SKM-1 treated with dmso at 0.1 percent for 144 hours (cell line): ENCODE results near the gene TFDP3.

Experiments
- DNase-seq: peaks from one replicate; lab custom pipeline; 2025; ENCODE audit not compliant: unreplicated experiment; lab: John Stamatoyannopoulos, UW

TFDP3 gene, protein sequence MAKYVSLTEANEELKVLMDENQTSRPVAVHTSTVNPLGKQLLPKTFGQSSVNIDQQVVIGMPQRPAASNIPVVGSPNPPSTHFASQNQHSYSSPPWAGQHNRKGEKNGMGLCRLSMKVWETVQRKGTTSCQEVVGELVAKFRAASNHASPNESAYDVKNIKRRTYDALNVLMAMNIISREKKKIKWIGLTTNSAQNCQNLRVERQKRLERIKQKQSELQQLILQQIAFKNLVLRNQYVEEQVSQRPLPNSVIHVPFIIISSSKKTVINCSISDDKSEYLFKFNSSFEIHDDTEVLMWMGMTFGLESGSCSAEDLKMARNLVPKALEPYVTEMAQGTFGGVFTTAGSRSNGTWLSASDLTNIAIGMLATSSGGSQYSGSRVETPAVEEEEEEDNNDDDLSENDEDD

DNA sequence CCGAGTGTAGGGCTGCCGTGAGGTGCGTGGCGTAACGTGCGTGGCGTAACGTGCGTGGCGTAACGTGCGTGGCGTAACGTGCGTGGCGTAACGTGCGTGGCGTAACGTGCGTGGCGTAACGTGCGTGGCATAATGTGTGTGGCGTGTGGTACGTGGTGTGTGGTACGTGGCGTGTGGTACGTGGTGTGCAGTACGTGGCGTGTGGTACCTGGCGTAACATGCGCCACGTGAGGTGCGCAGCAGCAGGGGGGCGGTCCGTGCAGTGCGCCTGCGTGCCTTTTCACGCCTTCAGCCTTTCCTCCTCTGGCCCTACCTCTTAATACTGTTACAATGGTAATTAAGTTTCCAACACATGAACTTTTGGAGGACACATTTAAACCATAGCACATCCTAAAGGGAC is at the start of gene TFDP3:
TSS of gene TFDP3 (minus strand) at position 26 of the 400 bp plus-strand sequence. CDS start 95 bp downstream, outside the sequence.
- DNase-seq: no peak

DNA sequence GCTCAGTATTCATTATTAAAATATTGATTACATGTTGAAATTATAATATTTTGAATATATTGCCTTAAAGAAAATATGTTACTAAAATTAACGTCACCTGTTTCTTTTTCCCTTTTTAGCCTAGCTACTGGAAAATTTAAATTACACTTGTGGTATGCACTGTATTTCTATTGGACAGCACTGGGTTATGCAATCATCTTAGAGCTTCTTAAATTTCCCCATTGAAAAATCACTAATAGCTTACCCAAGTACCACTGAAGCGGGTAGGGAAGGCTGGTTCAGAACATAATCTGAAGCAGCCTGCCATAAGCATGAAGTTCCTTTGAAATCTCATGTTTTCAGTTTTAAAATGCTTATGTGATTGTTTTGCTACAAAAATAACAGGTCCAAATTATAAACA is 49.5 kb upstream of the TFDP3 start:
- DNase-seq: no peak

DNA sequence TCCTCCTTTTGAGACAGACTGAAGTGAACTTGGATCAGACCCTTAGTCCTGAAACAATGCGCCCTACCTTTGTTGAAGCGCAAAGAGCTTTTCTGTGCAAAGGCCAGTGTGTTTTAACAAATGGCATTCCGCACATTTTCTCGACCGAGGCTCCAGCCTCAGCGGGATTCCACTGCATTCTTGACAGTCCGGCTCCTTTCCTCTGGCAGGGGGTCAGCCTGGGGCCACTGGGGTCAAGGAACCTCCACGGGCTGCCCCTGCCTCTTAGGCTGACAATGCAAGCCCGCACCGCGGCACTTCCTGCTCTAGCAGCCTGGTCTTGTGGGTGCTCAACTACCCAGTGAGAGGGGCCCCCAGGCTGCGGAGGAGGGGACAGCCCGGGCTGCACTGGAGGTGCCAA is 47.2 kb upstream of the TFDP3 start:
- DNase-seq: no peak

DNA sequence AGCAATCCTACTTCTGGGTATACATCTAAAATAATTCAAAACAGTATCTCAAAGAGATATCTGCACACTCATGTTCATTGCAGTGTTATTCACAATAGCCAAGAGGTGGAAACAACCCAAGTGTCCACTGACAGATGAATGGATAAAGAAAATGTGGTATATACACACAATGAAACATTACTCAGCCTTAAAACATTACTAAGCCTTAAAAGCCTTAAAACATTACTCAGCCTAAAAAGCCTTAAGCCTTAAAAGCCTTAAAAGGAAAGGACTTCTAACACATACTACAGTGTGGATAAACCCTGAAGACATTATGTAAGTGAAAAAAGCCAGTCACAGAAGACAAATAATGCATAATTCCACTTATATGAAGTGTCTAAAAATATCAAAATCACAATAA is 40.3 kb upstream of the TFDP3 start:
- no peak for DNase-seq

DNA sequence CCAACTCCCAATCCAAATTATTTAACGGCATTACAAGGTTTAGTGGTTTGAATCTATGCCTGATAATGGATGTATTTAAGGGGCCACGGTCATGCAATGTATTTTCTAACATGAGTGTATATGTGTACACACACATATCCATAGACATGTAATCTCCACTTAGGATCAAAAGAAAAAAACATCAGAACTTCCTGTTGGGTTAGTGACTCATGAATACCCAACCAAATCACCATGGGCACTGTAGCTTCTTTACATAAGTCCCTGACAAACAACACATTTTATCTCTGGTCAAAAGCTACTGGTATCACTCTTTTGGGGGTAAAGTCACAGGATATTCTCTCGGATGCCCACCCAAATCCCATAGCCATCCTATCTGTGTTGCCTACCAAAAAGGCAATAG is 36.5 kb upstream of the TFDP3 start:
- DNase-seq: no peak

DNA sequence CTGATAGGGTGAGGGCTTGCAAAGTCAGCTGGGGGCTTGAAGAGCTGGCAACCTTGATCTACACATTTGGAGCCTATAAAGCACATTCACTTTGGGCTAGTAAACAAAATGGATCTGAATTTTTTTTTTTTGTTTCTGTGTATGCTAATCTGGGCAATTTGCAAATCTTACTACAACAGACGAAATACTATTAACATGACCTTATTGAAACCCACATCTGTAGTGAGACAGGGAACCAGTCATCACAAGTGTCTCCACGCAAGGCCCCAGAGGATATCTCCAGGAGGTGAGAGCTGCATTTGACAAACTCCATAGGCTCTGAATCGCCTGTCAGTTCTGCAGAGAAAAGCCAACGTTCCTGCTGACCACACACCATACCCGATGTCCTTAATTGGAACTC is 33.0 kb upstream of the TFDP3 start:
- no peak for DNase-seq

DNA sequence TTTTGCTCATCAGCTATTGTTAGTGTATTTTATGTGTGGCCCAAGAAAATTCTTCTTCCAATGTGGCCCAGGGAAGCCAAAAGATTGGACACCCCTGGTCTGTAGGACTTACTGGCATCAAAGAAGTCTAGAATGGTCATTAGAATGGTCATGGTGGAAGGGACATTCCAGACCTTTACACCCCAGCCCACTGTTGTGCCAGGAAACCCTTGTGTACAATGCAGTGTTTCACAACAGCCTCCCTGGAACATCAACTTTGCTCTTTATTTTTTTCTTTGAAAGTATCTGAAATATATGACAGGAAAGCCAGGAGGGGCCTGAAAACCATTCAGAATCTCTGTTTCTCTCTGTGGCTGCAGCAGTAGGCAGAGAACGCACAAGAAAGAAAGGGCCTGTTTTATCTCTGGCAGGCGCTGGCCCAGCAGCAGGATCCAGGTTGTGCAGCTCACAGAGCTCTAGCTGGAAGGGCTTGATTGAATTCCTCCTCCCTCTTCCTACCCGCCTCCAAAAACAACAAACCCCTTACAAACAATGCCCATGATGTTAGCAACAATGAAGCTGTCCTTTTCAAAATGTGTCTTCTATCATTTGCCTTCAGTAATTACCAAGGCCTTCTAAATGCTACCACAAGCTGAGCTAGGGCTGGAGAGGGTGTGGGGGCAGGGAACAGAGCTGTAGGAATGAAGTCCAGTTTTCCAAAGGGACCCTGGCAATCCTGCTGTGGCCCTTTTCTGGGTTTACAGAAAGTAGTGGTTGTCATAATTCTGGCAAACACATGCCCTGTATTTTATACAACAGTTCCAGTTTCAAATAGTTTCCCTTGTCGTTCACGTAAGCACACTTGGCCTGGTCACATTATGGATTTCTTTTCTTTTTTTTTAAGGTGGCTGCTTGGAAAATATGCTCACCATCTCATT is 32.3 kb upstream of the TFDP3 start:
- DNase-seq: no peak

DNA sequence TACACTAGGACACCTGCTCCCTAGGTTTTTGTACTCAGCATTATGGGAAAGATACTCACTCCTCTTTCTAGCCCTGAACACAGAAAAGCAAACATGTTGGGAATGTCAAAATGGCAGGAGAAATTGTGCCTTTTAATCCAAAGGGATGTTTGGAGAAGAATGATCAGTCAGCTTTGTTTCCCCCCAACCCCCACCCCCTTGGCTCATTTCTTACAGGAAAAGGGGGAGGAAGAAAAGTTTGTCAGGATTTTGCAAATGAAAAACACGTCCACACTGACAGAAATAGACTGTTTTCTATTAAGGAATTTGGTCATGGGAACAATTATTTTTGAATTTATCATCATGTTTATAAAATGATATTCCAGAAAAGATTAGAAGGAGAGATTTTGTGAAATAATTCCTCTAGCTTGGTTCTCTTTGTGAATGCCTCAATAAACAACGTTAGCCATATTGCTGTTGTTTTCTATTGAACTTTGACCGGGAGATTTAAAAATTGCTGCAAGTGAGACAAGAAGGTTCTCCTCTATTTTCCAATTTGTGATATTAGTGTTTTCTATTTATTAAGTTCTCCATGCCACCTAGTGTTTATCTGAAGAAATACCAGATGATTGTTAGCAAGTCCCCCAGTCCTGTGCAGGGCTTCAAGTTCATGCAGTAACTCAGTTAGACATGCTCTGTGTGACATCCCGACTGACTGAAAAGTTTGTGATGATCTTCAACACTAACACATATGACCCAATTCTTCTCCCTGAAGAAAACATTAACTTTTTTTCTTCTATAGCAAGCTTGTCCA is 31.3 kb upstream of the TFDP3 start:
- DNase-seq: no peak

DNA sequence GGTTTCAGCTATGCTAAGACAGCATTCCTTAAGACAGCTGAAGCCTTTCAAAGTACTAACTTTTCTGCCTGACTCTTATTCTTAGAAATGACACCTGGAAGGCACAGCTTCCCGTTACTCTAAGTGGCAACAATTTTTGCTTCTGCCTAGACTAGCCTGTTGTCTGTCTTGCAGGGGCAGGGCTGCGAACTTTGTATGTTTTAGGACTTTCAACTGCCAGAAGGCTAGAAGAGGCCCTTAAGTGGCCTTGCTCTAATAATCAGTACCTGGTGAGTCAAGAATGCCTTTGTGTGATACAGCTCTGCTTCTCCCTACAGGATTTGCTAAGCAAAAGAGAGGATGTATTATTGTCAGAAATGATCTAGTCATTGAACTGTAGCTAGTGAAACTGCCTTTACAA is 30.0 kb upstream of the TFDP3 start:
- no peak for DNase-seq

DNA sequence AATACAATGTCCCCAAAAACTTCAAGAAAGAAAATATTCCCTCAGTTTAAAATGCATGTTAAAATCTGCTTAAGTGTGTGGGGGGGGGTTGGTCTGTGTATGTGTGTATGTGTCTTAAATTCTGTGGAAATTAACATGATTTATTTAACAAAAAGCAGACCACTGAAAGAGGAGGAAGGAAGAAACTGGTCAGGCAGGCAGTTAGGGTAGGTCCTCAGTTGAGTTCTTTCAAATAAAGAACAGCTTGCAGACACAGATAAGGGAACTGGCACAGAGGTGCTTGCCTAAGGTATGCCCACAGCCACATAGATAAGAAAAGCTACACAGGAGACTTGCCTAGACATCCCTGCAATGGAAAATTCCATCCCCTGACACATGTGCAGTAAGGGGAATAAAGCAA is 28.8 kb upstream of the TFDP3 start:
- no peak for DNase-seq

DNA sequence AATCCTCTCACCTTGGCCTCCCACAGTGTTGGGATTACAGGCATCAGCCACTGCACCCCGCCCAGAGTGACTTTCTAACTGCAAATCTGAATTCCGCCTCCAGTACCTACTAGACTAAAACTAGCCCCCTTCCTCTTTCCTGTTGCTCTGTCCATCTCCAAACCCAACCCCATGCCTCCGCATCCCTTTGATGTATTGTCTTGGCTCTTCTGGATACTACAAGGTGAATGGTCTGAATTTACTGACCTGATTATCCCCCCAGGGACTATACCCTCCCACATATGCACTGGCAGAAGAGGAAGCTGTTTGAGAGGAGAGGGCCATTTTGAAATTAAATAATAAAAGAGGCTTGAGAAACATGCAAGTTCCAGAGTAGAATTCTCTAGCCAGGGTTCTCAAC is 17.7 kb upstream of the TFDP3 start:
- DNase-seq: no peak

DNA sequence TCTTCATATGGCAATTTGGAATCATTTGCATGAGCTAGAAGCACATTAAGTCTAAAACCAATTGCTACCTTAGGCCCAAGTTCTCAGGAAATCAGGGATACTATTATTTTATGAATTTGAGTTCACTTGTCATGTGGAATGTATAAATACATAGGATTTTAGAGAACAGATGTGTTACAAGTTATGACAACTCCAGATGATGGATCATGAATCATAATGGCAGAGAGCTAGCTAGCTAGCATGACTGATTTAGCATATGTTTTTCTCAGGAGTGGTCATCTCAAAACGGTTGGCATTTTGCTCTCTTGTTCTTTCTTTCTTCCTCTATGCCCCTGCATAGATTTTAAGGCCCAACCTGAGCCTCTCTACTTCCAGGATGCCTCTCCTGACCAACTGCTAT is 14.2 kb upstream of the TFDP3 start:
- no peak for DNase-seq

DNA sequence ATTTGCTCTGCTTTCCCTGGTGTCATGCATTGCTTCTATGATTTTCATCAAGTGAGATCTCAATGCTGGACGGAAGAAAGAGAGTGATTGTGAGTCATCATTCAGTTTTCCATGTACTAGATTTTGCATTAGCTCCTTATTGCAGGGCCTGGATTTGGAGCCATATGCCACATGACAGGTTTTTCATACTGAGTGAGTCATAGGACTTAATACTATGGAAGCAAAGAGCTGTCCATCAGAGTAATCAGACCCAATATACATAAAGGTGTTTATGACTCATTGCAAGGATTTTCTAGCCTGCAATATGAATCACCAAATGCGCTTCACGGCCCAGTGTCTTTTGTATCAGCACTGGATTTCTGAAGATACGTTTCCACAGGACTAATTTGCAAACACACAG is 11.2 kb upstream of the TFDP3 start:
- DNase-seq: no peak

DNA sequence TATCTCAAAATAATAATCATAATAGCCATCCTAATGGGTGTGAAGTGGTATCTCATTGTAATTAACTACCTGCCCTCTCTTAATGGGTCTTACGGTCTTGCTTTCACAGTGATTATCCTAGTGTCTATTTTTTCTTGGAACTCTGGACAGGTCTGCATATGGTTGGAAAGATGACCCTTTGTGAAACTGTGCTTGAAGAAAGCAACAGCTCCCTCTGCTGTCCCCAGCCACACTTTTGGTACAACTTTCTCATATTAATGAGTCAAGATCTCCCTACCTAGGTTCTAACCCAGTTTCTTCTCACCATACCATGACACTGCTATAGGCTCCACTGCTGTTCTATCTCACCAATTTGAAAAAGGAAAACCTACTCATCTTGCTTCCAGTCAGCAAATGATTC is 2.4 kb downstream of the TFDP3 start:
- no peak for DNase-seq

DNA sequence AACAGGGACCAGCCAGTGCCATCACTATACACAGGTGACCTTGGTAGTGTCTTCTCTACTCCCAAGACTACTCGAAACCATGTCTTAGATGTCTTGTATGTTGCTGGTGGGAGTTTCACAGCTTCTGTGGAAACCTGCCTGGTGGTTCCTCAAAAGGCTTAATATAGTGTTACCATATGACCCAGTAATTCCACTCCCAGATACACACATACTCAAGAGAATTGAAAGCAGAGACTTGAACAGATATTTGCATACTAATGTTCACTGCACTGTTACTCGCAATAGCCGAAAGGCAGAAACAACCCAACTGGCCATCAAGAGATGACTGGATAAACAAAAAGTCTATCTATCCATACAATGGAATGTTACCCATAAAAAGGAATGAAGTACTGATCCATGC is 3.1 kb downstream of the TFDP3 start:
- no peak for DNase-seq

DNA sequence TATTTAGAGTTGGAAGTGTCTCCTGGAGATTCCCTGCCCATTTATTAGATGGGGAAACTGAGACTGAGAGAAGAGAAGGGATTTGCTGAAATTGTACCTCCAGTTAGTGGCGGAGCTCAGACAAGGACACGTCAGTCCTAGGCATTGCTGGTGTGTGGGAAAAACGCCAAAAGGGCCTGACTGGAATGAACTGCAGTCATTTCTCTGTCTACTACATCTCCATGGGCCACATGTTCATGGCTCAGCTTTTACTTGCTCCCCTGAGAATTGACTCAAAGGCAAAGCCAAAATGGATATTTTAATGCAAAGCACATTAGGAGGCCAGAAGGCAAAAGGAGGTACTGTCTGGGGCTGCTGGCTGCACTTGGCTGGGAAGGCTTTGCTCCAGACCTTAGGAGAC is 3.9 kb downstream of the TFDP3 start:
- DNase-seq: no peak

DNA sequence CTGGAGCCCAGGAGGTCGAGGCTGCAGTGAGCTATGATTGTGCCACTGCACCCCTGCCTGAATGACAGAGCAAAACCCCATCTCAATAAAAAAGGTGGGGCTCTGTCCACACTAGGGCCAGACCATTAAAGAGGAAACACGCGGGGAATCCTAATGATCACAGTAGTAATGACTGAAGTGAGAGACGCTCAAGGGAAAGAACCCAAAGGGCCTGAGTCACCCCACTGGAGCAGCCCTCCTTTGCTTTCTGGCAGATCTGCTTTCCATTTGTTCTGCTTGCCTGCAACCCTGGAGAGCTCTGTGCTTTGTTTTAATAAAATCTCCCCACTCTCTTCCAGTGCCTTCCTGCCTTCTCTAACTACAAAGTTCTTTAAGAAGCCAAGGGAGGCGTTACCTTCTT is 5.0 kb downstream of the TFDP3 start:
- no peak for DNase-seq

DNA sequence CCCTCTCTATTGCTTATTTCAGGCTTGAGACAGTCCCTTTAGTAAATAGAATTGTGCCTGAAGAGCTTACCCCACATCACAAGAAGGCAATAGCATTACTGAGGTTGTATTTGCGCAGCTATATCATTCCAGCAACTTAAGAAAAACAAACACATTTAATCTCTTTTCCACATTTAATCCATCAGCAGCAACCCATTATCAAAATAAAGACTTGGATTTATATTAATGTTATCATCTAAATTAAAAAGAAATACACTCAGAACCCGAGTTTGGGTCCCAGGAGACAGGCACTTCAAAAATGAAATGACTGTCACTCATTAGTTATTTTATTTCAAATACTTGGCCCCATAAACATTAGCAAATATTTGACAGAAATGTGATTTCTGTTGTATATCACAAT is 10.4 kb downstream of the TFDP3 start:
- DNase-seq: no peak

DNA sequence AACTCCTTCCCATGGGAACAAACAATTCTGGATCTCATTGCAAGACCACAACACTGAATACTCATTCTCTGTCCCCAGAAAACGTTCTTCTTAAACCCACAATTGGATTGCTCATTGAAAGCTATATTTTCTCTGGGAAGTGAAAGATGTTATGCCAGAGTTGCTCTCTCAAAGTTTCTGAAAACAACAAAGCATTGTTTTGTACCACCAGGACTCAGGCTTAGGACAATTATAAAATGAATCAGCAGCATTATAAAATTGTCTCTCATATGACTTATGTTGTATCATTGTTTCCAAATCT is 26.5 kb downstream of the TFDP3 start:
- DNase-seq: no peak

DNA sequence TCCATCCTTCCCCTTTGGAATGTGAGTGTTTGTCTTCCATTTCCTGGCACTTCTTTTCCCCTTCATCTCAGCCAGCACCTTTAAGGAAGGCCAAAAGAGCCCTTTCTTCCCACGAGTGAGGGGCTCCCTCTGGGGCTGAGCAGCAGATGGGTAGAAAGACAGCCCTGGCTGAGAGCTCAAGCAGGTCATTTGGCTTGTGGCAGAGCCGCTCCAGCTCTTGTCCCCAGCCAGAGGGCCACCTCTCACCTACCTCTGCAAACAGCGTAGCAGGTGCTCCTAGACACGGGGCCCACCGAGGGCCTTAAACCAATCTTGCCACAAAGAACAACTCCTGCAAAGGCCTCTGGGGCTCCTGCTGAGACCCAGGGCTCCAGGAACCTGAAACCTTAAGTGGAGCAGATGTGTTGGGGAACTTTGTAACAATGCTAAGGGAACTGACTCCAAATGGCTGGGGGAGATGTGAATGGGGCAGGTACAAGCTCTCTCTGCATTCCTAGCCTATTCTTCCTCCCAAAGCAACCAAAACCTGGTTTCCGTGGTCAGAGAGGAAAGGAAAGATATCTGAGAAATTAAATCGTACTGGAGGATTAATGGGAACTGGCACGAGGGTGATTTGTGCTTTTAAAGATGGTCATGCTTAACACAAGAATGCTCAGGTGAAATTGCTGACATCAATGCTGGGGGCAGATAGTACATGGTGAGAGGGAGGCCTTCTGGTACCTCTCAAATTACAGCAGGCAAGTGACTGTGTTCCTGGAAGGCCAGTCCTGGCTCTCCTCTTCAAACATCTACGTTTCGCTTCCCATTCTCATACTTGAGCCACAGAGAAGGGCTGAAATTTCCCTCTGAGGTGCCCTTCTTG is 27.0 kb downstream of the TFDP3 start:
- DNase-seq: no peak

DNA sequence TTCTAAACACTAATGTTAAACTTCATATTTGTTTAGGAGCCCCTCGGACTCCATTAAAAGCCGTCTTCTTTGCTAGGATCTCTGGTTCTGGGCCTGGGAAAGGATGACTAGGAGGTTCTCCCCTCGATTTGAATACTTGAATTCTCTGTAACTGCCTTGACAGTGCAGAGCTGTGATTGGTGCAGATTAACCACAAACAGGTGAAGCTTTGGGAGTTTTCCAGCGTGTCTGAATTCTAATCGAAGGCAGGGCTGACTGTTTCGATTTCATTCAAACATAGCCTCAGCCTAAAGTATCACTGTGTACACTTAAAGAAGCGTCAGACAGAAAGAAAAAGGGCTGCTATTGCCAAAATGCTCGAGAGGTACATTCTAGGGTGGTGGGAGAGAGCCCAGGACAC is 29.0 kb downstream of the TFDP3 start:
- no peak for DNase-seq
